ENCODE measurements around the gene HS3ST3B1. TPM values are rescaled to one million over a fixed set of nuclear protein-coding genes. Genes with fewer than 3 reads are reported as not detected.

HS3ST3B1 gene
- total RNA-seq, 3 donors from 2014 or later, result 0.96 to 3.6 (median 2.8) TPM

- intact Hi-C loops (cut with DNase I; ENCODE audit: low total_unique reads), result no loop called here
- Histone ChIP-seq H3K27ac (no peak overlapping the region), H3K36me3 (no peaks in the 10 kb centered on the region), H3K27me3 (no peaks in the 10 kb centered on the region), H3K9me3 (no peaks in the 10 kb centered on the region), H3K4me3 (no peak overlapping the region), H3K4me1 (no peaks in the 10 kb centered on the region)
- DNase-seq (ENCODE audit: low spot score in 2 of 2), result no peak
- TF ChIP-seq CTCF (IDR thresholded peaks at IDR 0.05), result no peak
- TF ChIP-seq POLR2A (IDR thresholded peaks at IDR 0.05), result no peak
- no peak for TF ChIP-seq POLR2AphosphoS5 (IDR thresholded peaks at IDR 0.05)
Measured at GRCh38 chr17:14398766-14399165, 97.9 kb downstream of the HS3ST3B1 start.

Other genes starting within 250 kb of the HS3ST3B1 start
- 10 to 100 TPM; 18.0 to 30.6 (median 18.2) TPM for gene COX10, start 231.6 kb upstream of the HS3ST3B1 start, total RNA-seq
- not detected for gene CDRT15, start 64.2 kb upstream of the HS3ST3B1 start, total RNA-seq

Measured in breast epithelium (tissue), 4 donors.